GM12865 (cell line): ENCODE measurements around the gene NEB.

Experiments used
- DNase-seq: peaks from one replicate; pipeline ENCODE4 v3.0.0; 2010; ENCODE audit warnings: low read depth
- H3K4me3 ChIP-seq: 2 replicates; pipeline ENCODE4 v1.5.1; 2011; ENCODE audit warnings: mild to moderate bottlenecking, low read depth, low read length, control low read depth
- TF ChIP-seq, protein P1 (sequence below): IDR thresholded peaks from 2 replicates; pipeline ENCODE4 v1.5.1; 2011; ENCODE audit warnings: low read length, control low read depth, low read depth, inconsistent platforms; ENCODE audit not compliant: insufficient read depth; ENCODE audit errors: missing control alignments

Gene NEB

DNA sequence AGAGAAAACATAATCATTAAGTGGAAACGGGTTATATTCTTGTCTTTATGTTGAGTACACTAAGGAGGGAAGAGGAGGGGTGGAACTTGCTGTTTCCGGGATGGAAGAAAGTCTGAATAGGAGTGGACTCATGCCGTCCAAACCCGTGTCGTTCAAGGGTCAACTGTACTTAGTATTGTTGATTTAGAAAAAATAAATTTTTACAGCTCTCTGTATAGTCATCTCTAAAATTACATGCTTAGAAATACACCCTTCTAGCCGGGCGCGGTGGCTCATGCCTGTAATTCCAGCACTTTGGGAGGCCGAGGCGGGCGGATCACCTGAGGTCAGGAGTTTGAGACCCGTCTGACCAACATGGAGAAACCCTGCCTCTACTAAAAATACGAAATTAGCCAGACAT, 295.1 kb downstream of the NEB start:
- no peak overlapping the region for H3K4me3 ChIP-seq
- DNase-seq = no peak
- TF ChIP-seq, protein P1, sequence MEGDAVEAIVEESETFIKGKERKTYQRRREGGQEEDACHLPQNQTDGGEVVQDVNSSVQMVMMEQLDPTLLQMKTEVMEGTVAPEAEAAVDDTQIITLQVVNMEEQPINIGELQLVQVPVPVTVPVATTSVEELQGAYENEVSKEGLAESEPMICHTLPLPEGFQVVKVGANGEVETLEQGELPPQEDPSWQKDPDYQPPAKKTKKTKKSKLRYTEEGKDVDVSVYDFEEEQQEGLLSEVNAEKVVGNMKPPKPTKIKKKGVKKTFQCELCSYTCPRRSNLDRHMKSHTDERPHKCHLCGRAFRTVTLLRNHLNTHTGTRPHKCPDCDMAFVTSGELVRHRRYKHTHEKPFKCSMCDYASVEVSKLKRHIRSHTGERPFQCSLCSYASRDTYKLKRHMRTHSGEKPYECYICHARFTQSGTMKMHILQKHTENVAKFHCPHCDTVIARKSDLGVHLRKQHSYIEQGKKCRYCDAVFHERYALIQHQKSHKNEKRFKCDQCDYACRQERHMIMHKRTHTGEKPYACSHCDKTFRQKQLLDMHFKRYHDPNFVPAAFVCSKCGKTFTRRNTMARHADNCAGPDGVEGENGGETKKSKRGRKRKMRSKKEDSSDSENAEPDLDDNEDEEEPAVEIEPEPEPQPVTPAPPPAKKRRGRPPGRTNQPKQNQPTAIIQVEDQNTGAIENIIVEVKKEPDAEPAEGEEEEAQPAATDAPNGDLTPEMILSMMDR = no peak

DNA sequence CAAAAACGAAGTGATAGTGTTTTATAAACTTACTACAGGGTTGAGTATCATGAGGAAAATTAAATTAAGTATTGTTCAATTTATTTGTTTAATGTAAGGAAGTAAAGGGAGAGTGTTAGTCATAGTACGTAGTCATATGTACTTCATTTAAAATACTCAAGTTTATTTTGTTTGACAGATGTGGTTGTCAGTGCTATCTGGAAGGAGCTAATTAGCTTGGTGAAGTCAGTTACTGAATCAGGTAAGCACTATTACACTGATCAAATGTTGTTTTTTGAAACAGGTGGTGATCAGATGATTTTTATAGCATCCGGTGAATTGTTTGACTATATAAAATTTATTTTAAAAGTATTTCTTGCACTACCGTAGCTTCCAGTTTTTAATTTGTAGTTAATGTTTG, 295.8 kb downstream of the NEB start:
- H3K4me3 ChIP-seq = no peak overlapping the region
- TF ChIP-seq, protein P1 = no peak
- DNase-seq = no peak

DNA sequence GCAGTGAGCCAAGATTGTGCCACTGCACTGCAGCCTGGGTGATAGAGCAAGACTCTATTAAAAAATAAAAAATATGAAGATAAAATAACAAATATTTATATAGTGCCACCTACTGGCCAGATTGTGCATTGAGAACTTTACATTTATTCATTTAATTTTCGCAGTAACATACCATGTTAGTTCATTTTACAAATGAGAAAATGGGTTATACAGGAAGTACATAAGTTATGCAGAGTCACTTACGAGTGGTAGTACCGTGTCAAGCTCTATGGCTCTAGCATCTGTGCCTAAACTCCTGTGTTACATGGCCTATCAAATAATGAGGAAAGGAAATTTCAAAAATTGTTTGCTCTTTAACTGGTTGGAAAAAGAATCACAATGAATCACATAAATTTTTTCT, 296.6 kb downstream of the NEB start:
- DNase-seq = peak; percentile 34
- no peak overlapping the region for H3K4me3 ChIP-seq
- TF ChIP-seq, protein P1 = peak; percentile 25
